NCI-H446 (cell line): ENCODE data around the gene EFCAB14.
"Not testable (repeated sequence)": the region's sequence is repeated elsewhere in the genome, so short reads cannot be mapped to it uniquely, and the experiment has no call there.

ENCODE experiments used
- DNase-seq, 2 experiments: peaks; one replicate each; lab custom pipeline; 2025; lab: John Stamatoyannopoulos, UW

The EFCAB14 gene

DNA sequence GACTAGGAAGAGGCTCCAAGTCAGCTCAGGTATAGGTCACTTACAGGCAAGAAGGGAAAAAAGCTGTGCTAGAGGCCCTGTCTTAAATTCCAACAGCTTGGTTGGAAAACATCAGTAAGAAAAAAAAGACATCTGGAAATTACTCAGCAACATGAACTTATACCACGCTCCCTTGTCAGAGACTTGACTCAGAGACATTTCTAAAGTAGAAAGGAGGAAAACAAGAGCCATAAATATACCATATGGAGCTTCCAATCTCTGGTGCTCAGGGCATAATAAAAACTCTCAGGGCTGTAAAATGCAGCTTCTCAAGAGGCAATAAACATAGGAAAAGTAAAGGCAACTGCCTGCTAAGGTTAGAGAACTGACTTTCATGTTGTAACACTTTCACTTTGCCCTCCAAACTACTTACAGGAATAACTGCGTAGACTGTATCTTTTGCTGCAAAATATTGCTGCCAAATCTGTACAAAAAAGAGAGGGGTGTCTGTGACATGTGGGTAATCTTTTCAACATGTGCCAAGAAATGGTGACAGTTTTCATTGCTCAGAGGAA, 65.4 kb downstream of the EFCAB14 start:
- DNase-seq = no peak

DNA sequence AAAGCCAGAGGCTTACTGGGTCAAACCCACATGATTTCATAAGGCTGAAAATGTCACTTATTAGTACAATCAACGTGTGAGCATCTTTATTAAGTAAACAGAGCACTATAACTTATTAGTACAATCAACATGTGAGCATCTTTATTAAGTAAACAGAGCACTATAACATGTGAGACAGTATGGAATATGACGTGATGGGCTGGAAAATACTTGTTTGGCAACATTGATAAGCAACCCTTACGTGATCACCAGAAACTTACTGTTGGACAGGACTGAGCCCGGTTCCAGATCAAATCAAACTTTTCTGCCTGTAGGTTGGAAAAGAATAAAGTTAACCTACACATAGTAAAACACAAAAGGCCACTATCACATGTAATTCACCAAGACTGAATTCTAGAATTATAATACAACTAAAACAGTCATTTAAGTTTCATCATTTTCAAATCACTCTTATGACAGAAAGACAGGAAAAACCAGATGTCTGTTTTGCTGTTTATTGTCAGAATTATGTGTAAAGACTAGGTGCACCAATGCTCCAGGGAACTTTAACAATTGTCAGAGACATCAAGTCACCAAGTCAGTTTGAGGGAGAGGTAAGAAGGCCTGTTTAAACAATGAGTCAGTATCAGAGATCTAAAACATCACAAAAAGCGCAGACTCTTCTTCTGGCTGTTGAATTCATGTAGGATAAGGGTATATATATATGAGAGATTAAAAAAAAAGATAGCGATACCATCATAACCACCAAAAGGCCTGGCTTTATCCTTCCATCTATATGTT, 66.4 kb downstream of the EFCAB14 start:
- DNase-seq = no peak

- not testable (repeated sequence) for DNase-seq
Observed at GRCh38 chr1:46651152-46651551, 67.8 kb downstream of the EFCAB14 start.

DNA sequence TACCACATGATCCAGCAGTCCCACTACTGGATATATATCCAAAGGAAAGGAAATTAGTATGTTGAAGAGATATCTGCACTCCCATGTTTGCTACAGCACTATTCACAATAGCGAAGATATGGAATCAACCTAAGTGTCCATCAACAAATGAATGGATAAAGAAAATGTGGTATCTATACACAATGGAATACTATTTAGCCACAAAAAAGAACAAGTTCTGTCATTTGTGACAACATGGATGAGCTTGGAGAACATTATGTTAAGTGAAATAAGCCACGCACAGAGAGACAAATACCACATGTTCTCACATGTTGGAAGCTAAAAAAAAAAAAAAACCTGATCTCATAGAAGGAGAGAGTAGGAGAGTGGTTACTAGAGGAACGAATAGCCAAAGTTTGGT, 68.4 kb downstream of the EFCAB14 start:
- no peak for DNase-seq

DNA sequence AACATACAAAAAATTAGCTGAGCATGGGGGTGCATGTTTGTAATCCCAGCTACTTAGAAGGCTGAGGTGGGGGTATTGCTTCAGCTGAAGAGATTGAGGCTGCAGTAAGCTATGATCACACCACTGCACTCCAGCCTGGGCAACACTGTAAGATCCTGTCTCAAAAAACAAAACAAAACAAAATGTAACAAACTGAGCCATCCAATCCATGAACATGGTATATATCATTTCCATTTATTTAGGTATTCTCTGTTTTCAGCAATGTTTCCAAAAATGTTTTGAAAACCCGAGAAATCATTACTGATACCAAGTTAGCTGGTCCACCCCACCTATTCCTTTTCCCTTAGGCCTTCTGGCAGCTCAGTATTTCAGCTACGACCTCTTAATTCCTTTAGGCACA, 69.2 kb downstream of the EFCAB14 start:
- no peak for DNase-seq

GRCh38 chr1:46647611-46648010, 71.3 kb downstream of the EFCAB14 start:
- DNase-seq = no peak

DNA sequence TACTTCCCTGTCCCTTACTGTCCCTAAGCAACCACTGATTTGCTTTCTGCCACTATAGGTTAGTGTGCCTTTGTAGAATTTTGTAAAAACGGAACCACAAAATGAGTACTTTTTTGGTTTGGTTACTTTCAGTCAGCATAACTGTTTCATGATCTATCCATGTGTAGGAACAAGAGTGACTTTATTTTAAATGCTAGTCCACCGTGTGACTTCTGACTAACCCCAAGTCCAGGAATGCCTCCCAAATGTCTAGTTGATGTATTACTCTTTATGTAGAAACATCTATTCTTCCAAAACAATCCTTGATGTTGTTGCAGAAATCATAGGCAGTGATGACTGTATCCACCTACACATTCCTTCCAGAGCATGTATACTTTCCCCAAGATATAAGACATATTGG, 72.1 kb downstream of the EFCAB14 start:
- no peak for DNase-seq

DNA sequence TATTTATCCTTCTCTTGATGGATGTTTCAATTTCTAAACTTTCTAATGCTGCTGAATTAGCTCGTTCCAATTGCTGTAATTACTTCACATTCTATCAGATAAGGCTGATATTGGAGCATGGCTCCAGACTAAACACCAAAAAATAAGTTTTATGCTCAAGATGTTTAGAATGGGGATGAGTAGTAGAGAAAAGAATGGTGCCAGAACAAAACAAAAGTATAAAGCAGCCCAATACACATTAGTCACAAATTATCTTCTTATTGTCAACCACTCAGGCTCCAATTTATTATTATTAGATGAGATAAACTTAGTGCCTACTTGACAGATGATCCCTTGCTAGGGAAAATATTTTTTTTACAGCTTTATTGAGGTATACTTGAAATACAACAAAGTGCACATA, 72.6 kb downstream of the EFCAB14 start:
- no peak for DNase-seq

GRCh38 chr1:46645815-46646214, 73.1 kb downstream of the EFCAB14 start:
- no peak for DNase-seq

- DNase-seq = peak; percentile 90 to 99
Observed at GRCh38 chr1:46643368-46643775, 75.5 kb downstream of the EFCAB14 start.

DNA sequence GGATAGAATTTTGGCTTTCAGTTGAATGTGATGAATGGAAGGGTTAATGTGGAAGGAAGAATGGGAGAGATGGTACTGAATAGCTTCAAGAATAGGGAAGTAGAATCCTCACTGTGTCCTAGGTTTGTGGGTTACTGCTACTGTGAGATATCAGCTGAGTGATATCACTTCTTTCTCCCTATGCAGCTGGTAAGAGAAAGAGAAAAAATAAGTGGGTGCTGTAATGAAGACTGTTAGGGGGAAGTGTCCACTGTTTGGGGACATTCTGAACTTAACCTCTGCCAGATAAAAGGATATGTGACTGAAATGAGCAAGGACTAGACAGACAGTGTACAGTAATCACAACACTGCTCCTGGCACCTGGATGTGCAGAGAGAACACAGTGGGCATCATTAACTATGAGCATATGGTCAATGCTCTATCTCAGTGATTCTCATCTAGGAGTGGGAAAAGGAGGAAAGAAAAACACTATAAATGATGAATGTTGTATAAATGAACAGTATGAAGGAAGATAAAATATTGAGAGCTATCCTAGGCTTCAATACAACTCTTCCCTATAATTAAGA, 76.7 kb downstream of the EFCAB14 start:
- DNase-seq = no peak

- no peak for DNase-seq
Observed at GRCh38 chr1:46639547-46639946, 79.4 kb downstream of the EFCAB14 start.

GRCh38 chr1:46638921-46639320, 80.0 kb downstream of the EFCAB14 start:
- DNase-seq = no peak

GRCh38 chr1:46637444-46638083, 81.3 kb downstream of the EFCAB14 start:
- no peak for DNase-seq

GRCh38 chr1:46635205-46635604, 83.7 kb downstream of the EFCAB14 start:
- DNase-seq = no peak

GRCh38 chr1:46630719-46631118, 88.2 kb downstream of the EFCAB14 start:
- DNase-seq = no peak
